HG03025 (cell line): Measurements from ENCODE around the gene TCF3.
"Not testable (repeated sequence)": the region's sequence is repeated elsewhere in the genome, so short reads cannot be mapped to it uniquely, and the experiment has no call there.

Experiments used
- ATAC-seq: cut with Tn5 transposase; IDR thresholded peaks from one replicate; pipeline ENCODE4 v1.9.1; 2021; ENCODE audit warnings: mild to moderate bottlenecking, moderate library complexity; ENCODE audit not compliant: unreplicated experiment, low FRiP score

The TCF3 gene

GRCh38 chr19:1673645-1674292, 21.4 kb upstream of the TCF3 start:
- no peak for ATAC-seq

GRCh38 chr19:1672769-1673644, 20.6 kb upstream of the TCF3 start:
- ATAC-seq = no peak

GRCh38 chr19:1672038-1672768, 19.8 kb upstream of the TCF3 start:
- no peak for ATAC-seq

- no peak for ATAC-seq
Observed at GRCh38 chr19:1671716-1672037, 19.3 kb upstream of the TCF3 start.

GRCh38 chr19:1670747-1671146, 18.3 kb upstream of the TCF3 start:
- not testable (repeated sequence) for ATAC-seq

- ATAC-seq = no peak
Observed at GRCh38 chr19:1668486-1669270, 16.3 kb upstream of the TCF3 start.

- no peak for ATAC-seq
Observed at GRCh38 chr19:1668048-1668485, 15.7 kb upstream of the TCF3 start.

GRCh38 chr19:1665565-1666047, 13.2 kb upstream of the TCF3 start:
- no peak for ATAC-seq

GRCh38 chr19:1663852-1664251, 11.4 kb upstream of the TCF3 start:
- ATAC-seq = no peak

GRCh38 chr19:1663227-1663626, 10.8 kb upstream of the TCF3 start:
- not testable (repeated sequence) for ATAC-seq

- no peak for ATAC-seq
Observed at GRCh38 chr19:1661995-1662394, 9.6 kb upstream of the TCF3 start.

- ATAC-seq = no peak
Observed at GRCh38 chr19:1659084-1659427, 6.6 kb upstream of the TCF3 start.

GRCh38 chr19:1658150-1659083, 6.0 kb upstream of the TCF3 start:
- no peak for ATAC-seq

- ATAC-seq = no peak
Observed at GRCh38 chr19:1657746-1658145, 5.3 kb upstream of the TCF3 start.

GRCh38 chr19:1656988-1657536, 4.6 kb upstream of the TCF3 start:
- ATAC-seq = no peak

- ATAC-seq = no peak
Observed at GRCh38 chr19:1655987-1656608, 3.7 kb upstream of the TCF3 start.

GRCh38 chr19:1655131-1655981, 2.9 kb upstream of the TCF3 start:
- no peak for ATAC-seq
